ENCODE measurements around the gene SORL1.
A peak's percentile ranks its signal among the peaks of the same experiment; 100 is the strongest.
"Not testable (repeated sequence)": the region's sequence is repeated elsewhere in the genome, so short reads cannot be mapped to it uniquely, and the experiment has no call there.

Gene SORL1, protein sequence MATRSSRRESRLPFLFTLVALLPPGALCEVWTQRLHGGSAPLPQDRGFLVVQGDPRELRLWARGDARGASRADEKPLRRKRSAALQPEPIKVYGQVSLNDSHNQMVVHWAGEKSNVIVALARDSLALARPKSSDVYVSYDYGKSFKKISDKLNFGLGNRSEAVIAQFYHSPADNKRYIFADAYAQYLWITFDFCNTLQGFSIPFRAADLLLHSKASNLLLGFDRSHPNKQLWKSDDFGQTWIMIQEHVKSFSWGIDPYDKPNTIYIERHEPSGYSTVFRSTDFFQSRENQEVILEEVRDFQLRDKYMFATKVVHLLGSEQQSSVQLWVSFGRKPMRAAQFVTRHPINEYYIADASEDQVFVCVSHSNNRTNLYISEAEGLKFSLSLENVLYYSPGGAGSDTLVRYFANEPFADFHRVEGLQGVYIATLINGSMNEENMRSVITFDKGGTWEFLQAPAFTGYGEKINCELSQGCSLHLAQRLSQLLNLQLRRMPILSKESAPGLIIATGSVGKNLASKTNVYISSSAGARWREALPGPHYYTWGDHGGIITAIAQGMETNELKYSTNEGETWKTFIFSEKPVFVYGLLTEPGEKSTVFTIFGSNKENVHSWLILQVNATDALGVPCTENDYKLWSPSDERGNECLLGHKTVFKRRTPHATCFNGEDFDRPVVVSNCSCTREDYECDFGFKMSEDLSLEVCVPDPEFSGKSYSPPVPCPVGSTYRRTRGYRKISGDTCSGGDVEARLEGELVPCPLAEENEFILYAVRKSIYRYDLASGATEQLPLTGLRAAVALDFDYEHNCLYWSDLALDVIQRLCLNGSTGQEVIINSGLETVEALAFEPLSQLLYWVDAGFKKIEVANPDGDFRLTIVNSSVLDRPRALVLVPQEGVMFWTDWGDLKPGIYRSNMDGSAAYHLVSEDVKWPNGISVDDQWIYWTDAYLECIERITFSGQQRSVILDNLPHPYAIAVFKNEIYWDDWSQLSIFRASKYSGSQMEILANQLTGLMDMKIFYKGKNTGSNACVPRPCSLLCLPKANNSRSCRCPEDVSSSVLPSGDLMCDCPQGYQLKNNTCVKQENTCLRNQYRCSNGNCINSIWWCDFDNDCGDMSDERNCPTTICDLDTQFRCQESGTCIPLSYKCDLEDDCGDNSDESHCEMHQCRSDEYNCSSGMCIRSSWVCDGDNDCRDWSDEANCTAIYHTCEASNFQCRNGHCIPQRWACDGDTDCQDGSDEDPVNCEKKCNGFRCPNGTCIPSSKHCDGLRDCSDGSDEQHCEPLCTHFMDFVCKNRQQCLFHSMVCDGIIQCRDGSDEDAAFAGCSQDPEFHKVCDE (N-terminal part only)

DNA sequence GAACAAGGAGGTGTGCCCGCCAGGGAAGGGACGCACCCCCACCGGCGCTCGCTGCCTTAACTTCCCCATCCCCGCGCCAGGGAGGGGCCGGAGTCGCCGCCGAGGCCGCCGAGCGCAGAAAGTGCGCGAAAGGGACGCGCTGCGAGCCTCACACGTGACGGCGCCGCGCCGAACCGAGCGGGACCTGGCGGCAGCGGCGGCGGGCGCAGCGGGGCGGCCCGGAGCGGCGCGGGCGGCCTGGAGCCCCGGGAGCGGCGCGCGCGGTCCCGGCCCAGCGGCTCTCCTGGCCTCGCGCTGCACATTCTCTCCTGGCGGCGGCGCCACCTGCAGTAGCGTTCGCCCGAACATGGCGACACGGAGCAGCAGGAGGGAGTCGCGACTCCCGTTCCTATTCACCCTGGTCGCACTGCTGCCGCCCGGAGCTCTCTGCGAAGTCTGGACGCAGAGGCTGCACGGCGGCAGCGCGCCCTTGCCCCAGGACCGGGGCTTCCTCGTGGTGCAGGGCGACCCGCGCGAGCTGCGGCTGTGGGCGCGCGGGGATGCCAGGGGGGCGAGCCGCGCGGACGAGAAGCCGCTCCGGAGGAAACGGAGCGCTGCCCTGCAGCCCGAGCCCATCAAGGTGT, at the start of gene SORL1:
Gene SORL1 (plus strand): TSS at position 329 of the 623 bp plus-strand sequence. CDS start 18 bp downstream, at position 347.
- DNase-seq: peak; percentile 85

DNA sequence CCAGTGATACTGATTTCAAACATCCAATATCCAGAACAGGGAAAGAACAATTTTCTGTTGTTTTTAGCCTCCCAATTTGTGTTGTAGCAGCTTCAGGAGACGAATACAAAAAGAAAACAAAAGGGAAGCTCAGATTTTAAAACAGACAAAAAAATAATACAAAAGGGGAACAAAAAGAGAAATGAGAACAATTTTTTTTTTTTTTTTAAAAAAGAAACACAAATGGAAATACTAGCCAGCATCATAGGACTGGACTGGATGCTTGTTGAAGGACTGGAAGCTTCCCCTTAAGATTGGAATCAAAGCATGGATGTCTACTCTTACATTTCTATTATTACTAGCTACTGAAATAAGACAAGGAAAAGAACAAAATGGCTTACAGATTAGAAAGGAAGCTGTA, 46.5 kb upstream of the SORL1 start:
- no peak for DNase-seq

- DNase-seq: no peak
These were observed 45.8 kb upstream of the SORL1 start for GRCh38 chr11:121406291-121406690.

DNA sequence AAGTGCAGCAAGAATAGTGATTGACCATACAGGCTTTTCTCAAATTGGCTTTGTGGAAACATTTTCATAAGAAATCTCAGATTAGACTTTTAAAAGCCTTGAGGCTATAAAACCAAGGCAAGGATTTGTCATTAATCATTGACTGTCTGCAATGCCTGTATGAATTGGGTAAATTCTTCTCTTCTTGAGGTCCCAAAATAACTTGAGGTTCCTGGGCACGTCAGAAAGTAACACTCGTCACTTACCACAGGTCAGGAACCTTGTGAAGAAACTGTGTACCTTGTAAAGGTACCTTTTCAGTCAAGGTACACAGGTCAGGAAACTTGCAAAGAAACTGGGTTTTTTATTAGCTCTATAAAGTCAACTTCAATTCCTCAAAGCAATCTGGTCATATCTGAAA, 43.3 kb upstream of the SORL1 start:
- DNase-seq: no peak

- DNase-seq: not testable (repeated sequence)
These were observed 42.1 kb upstream of the SORL1 start for GRCh38 chr11:121410041-121410440.

DNA sequence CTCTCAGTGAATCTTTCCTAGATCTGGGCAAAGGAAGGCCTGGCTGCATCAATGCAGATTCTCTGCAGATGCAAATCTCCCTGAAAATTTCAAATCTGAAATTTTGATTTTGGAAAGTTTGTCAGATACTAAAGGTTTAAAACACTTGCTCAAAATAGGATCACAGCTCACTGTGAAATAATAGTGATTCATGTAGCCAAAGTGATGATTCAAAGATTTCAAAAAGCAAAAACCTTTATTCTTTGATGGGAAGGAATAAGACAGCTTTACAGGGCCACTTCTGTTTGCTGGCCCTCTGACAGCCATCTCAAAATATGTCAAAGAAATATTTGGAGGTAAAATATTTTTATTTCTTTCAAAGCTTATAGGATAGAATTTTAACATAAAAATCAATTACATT, 40.8 kb upstream of the SORL1 start:
- not testable (repeated sequence) for DNase-seq

DNA sequence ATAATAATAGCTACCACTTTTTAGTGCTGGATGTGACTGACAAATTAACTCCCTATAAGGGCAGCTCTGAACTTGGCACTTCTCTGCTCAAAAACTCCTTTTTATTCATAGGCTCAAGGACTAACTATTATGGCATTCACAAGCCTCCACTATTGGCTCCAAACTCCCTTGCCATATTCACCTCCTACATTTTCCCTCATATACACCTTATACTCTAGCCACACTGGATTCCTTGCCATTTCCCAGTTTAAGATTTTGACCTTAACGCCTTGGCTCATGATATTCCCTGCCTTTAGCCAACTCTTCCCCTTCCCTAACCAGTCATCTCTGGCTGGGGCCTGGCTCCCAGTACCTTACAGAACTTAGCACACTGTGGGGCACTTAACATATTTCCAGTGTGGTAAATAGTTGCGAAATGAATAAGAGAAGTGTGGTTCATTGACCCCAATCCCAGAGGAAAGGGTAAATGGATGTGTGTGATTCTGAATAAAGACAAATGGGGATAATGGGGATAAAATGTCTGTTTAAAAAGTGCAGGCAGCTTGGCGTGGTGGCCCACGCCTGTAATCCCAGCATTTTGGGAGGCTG, 40.0 kb upstream of the SORL1 start:
- DNase-seq: no peak

- DNase-seq: no peak
These were observed 39.3 kb upstream of the SORL1 start for GRCh38 chr11:121412711-121413415.

DNA sequence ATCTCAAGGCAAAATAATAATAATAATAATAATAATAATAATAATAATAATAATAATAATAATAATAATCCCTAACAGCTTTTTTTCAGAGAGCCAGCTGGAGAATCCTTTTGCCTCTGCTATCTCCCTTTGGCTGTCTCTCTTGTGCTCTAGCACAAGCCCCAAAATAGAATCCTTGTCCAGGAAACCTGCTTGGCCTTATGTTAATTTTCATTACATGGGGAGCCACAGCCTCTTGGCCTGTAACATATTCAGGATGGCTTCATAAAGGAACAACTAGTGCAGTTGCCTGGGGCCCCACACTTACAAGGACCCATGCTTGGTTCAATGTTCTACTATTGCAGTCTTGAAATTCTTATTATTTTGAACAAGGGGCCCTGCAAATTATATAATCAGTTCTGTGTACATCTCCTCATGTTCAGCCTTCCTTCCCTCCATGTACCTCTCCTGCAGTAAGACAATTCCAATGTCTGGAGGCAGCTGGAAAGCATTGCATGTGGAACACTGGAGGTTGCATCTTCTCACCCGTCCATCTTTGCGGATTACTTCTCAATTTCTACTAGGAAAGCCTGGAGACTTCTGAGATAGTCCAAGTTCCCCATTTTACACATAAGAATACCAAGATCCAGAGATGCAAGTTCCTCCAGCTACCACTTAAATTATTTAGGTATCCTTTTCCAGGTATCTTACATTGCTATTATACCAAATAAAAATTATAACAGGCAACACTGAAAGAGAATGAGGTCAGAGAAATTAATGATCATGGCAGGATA, 37.8 kb upstream of the SORL1 start:
- DNase-seq: no peak

- DNase-seq: no peak
These were observed 36.3 kb upstream of the SORL1 start for GRCh38 chr11:121415856-121416255.

DNA sequence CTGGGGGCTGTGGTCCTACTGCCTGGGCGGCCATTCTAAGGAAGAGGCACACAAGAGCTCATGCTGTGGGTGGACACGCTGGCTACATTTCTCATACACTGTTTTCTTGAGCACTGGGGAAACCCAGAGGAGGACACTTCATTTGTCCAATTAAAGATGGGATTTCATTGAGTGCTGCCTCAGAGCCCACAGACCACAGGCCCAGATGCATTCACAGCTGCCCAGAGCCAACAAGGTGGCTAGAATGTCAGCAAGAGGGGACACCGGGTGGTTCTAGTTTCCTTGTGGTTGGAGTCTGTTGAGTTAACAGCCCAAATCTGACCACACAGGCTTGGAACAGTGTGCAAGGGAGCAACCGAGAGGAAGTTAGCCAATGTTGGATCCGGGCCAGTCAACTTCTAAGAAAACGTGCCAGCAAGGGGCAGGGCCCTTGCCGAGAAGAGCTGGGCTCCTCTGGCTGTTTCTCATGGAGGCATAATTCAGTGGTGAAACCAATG, 35.0 kb upstream of the SORL1 start:
- DNase-seq: peak; percentile 47

DNA sequence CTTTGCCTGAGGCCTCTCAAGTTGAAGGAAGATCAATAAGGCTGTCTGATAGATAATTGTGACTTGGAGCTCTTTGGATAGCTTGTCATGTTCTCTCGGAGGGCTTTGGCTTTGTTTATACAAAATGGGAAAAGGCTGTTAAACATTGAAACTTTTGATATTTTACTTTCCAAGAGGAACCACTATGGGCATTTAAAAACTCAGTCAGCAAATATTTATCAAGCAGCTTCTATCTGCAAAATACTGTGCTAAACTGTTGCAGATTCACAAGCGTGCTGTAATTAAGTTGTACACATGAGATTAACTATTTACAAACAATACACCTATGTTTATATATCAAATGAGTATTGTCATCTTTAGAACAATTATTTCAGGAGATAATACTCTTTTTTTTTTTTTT, 34.5 kb upstream of the SORL1 start:
- DNase-seq: no peak

GRCh38 chr11:121418625-121419114, 33.4 kb upstream of the SORL1 start:
- DNase-seq: no peak

GRCh38 chr11:121419836-121420235, 32.3 kb upstream of the SORL1 start:
- no peak for DNase-seq

- no peak for DNase-seq
These were observed 31.7 kb upstream of the SORL1 start for GRCh38 chr11:121420398-121420797.

GRCh38 chr11:121421149-121421901, 30.8 kb upstream of the SORL1 start:
- no peak for DNase-seq

- no peak for DNase-seq
These were observed 29.4 kb upstream of the SORL1 start for GRCh38 chr11:121422675-121423074.

- DNase-seq: no peak
These were observed 26.3 kb upstream of the SORL1 start for GRCh38 chr11:121425828-121426227.
